Neuronal stem cell (in vitro differentiated cells): ENCODE measurements around the gene KRTAP5-11. TPM values are rescaled to one million over a fixed set of nuclear protein-coding genes. Genes with fewer than 3 reads are reported as not detected.

Experiments used
- small RNA-seq: library from polyadenylated mRNA; stranded (forward); fragments of <200 nt; extraction: miRNeasy Mini kit (QIAGEN cat#:217004); gene quantifications from one replicate; pipeline ENCODE3, GENCODE V24; 2013; ENCODE audit not compliant: insufficient read depth

KRTAP5-11 gene

Small RNAs within 50 kb of the gene (small RNA-seq; reads per million reads assigned to genes)
- gene AP000867.1 (not detected), gene KRTAP5-14P (not detected)
